Skeletal muscle tissue (tissue), 4 donors: ENCODE results near the gene KIAA0408. TPM values are rescaled to one million over a fixed set of nuclear protein-coding genes. Genes with fewer than 3 reads are reported as not detected.
A peak's percentile ranks its signal among the peaks of the same experiment; 100 is the strongest.

Source experiments
- H3K27ac ChIP-seq: one replicate; pipeline ENCODE4 v1.7.0; 2013; ENCODE audit warnings: mild to moderate bottlenecking, low read depth, low read length, inconsistent platforms
- H3K27me3 ChIP-seq, 3 donors: one replicate each; pipeline ENCODE4 v1.7.0; 2013; ENCODE audit warnings: low read length in 3 of 3; ENCODE audit not compliant: control insufficient read depth in 3 of 3, insufficient read depth in 3 of 3
- H3K36me3 ChIP-seq, 3 donors: one replicate each; pipeline ENCODE4 v1.7.0; 2013; ENCODE audit warnings: low read length in 3 of 3; ENCODE audit not compliant: control insufficient read depth in 3 of 3, insufficient read depth in 3 of 3
- H3K4me1 ChIP-seq, 3 donors: one replicate each; pipeline ENCODE4 v1.7.0; 2013; ENCODE audit warnings: low read length in 3 of 3, mild to moderate bottlenecking in 3 of 3; ENCODE audit not compliant: control insufficient read depth in 3 of 3, insufficient read depth in 3 of 3
- H3K4me3 ChIP-seq, 3 donors: one replicate each; pipeline ENCODE4 v1.7.0; 2013; ENCODE audit warnings: low read length in 3 of 3
- H3K9ac ChIP-seq, 3 donors: one replicate each; pipeline ENCODE4 v1.7.0; 2013; ENCODE audit warnings: low read length in 3 of 3, mild to moderate bottlenecking in 3 of 3, moderate library complexity in 2 of 3, low read depth in 1 of 3
- H3K9me3 ChIP-seq, 3 donors: one replicate each; pipeline ENCODE4 v1.7.0; 2013; ENCODE audit warnings: low read length in 3 of 3; ENCODE audit not compliant: control insufficient read depth in 3 of 3
- total RNA-seq: library from RNA; depleted of rRNA; stranded (reverse); fragments of >200 nt; gene quantifications from one replicate; pipeline ENCODE4 v1.2.3, GENCODE V29; 2014
- donor health status: Osteomylitis.

Gene KIAA0408
- total RNA-seq, result 15.7 TPM

- Histone ChIP-seq H3K4me3 (peak within 1 kb of the TSS; percentile 70 to 94 (median 75)), H3K9ac (peak within 1 kb of the TSS; percentile 74 to 95 (median 81)), H3K4me1 (peaks cover 9 to 22% (median 15%) of the 10 kb centered on the region in 3 donors), H3K9me3 (no peaks in the 10 kb centered on the region), H3K27ac (peak within 1 kb of the TSS; percentile 94), H3K27me3 (no peaks in the 10 kb centered on the region), H3K36me3 (no peaks in the 10 kb centered on the region)
Measured at GRCh38 chr6:127459231-127459641, at the start of gene KIAA0408. KIAA0408 (minus strand) TSS chr6:127459389; CDS start chr6:127453981, 5,408 bp downstream.

GRCh38 chr6:127506894-127507293 lies 47.7 kb upstream of the KIAA0408 start:
- H3K4me1 ChIP-seq, result no peaks in the 10 kb centered on the region
- no peak overlapping the region for H3K9ac ChIP-seq
- no peaks in the 10 kb centered on the region for H3K9me3 ChIP-seq
- no peaks in the 10 kb centered on the region for H3K36me3 ChIP-seq
- peaks cover 0 to 2% (median 0%) of the 10 kb centered on the region in 3 donors for H3K27me3 ChIP-seq
- no peak overlapping the region for H3K27ac ChIP-seq
- H3K4me3 ChIP-seq, result no peak overlapping the region

- no peaks in the 10 kb centered on the region for H3K9me3 ChIP-seq
- no peaks in the 10 kb centered on the region for H3K4me1 ChIP-seq
- no peak overlapping the region for H3K9ac ChIP-seq
- H3K4me3 ChIP-seq, result no peak overlapping the region
- H3K27ac ChIP-seq, result no peak overlapping the region
- H3K27me3 ChIP-seq, result no peaks in the 10 kb centered on the region
- H3K36me3 ChIP-seq, result no peaks in the 10 kb centered on the region
Measured at GRCh38 chr6:127503022-127503421, 43.8 kb upstream of the KIAA0408 start.

- Histone ChIP-seq H3K27ac (no peak overlapping the region), H3K36me3 (no peaks in the 10 kb centered on the region), H3K9ac (no peak overlapping the region), H3K4me1 (no peaks in the 10 kb centered on the region), H3K9me3 (no peaks in the 10 kb centered on the region), H3K27me3 (no peaks in the 10 kb centered on the region), H3K4me3 (no peak overlapping the region)
Measured at GRCh38 chr6:127497410-127497809, 38.2 kb upstream of the KIAA0408 start.

GRCh38 chr6:127496471-127496870 lies 37.3 kb upstream of the KIAA0408 start:
- Histone ChIP-seq H3K9ac (no peak overlapping the region), H3K36me3 (no peaks in the 10 kb centered on the region), H3K27me3 (no peaks in the 10 kb centered on the region), H3K27ac (no peak overlapping the region), H3K9me3 (no peaks in the 10 kb centered on the region), H3K4me1 (no peaks in the 10 kb centered on the region), H3K4me3 (no peak overlapping the region)

GRCh38 chr6:127494240-127494767 lies 35.1 kb upstream of the KIAA0408 start:
- Histone ChIP-seq H3K9ac (no peak overlapping the region), H3K36me3 (no peaks in the 10 kb centered on the region), H3K9me3 (no peaks in the 10 kb centered on the region), H3K4me1 (no peaks in the 10 kb centered on the region), H3K4me3 (no peak overlapping the region), H3K27me3 (no peaks in the 10 kb centered on the region), H3K27ac (no peak overlapping the region)

- no peak overlapping the region for H3K27ac ChIP-seq
Measured at GRCh38 chr6:127489248-127489647, 30.1 kb upstream of the KIAA0408 start.

GRCh38 chr6:127486934-127487333 lies 27.7 kb upstream of the KIAA0408 start:
- H3K36me3 ChIP-seq, result no peaks in the 10 kb centered on the region
- H3K27me3 ChIP-seq, result no peaks in the 10 kb centered on the region
- H3K27ac ChIP-seq, result no peak overlapping the region
- H3K4me3 ChIP-seq, result no peak overlapping the region
- no peaks in the 10 kb centered on the region for H3K9me3 ChIP-seq
- peaks cover 0 to 6% (median 4%) of the 10 kb centered on the region in 3 donors for H3K4me1 ChIP-seq
- H3K9ac ChIP-seq, result no peak overlapping the region

More at GRCh38 chr6:127489248-127489647, 30.1 kb upstream of the KIAA0408 start:
- H3K4me1 ChIP-seq, result no peaks in the 10 kb centered on the region
- H3K9ac ChIP-seq, result no peak overlapping the region
- H3K36me3 ChIP-seq, result no peaks in the 10 kb centered on the region
- H3K27me3 ChIP-seq, result no peaks in the 10 kb centered on the region
- H3K4me3 ChIP-seq, result no peak overlapping the region
- no peaks in the 10 kb centered on the region for H3K9me3 ChIP-seq

- Histone ChIP-seq H3K4me1 (peaks cover 0 to 6% (median 4%) of the 10 kb centered on the region in 3 donors), H3K27me3 (no peaks in the 10 kb centered on the region), H3K27ac (no peak overlapping the region), H3K36me3 (no peaks in the 10 kb centered on the region), H3K4me3 (peak overlapping the region in 2 of 3 donors; percentile 16 to 32), H3K9me3 (no peaks in the 10 kb centered on the region), H3K9ac (no peak overlapping the region)
Measured at GRCh38 chr6:127484212-127484863, 25.1 kb upstream of the KIAA0408 start.

- Histone ChIP-seq H3K4me3 (peak overlapping the region in 2 of 3 donors; percentile 16 to 32), H3K9ac (no peak overlapping the region), H3K27ac (no peak overlapping the region), H3K4me1 (peaks cover 0 to 6% (median 4%) of the 10 kb centered on the region in 3 donors), H3K27me3 (no peaks in the 10 kb centered on the region), H3K9me3 (no peaks in the 10 kb centered on the region), H3K36me3 (no peaks in the 10 kb centered on the region)
Measured at GRCh38 chr6:127483399-127484055, 24.3 kb upstream of the KIAA0408 start.
